ENCODE results near the gene HDAC4.
"Not testable (repeated sequence)": the region's sequence is repeated elsewhere in the genome, so short reads cannot be mapped to it uniquely, and the experiment has no call there.

HDAC4 gene

GRCh38 chr2:239077260-239077659 lies 323.6 kb downstream of the HDAC4 start:
- DNase-seq: no peak

- DNase-seq: no peak
Observed at GRCh38 chr2:239075918-239076758, 324.7 kb downstream of the HDAC4 start.

GRCh38 chr2:239073745-239074530 lies 326.9 kb downstream of the HDAC4 start:
- DNase-seq: no peak

- no peak for DNase-seq
Observed at GRCh38 chr2:239073270-239073669, 327.6 kb downstream of the HDAC4 start.

- no peak for DNase-seq
Observed at GRCh38 chr2:239072786-239073185, 328.0 kb downstream of the HDAC4 start.

- no peak for DNase-seq
Observed at GRCh38 chr2:239070466-239070865, 330.4 kb downstream of the HDAC4 start.

GRCh38 chr2:239069362-239070333 lies 331.2 kb downstream of the HDAC4 start:
- DNase-seq: not testable (repeated sequence)

GRCh38 chr2:239068411-239068810 lies 332.4 kb downstream of the HDAC4 start:
- DNase-seq: no peak

GRCh38 chr2:239067196-239067865 lies 333.5 kb downstream of the HDAC4 start:
- DNase-seq: no peak

- no peak for DNase-seq
Observed at GRCh38 chr2:239066597-239066996, 334.2 kb downstream of the HDAC4 start.

GRCh38 chr2:239065962-239066361 lies 334.9 kb downstream of the HDAC4 start:
- DNase-seq: no peak

- no peak for DNase-seq
Observed at GRCh38 chr2:239065537-239065936, 335.3 kb downstream of the HDAC4 start.

GRCh38 chr2:239064891-239065290 lies 335.9 kb downstream of the HDAC4 start:
- DNase-seq: no peak

GRCh38 chr2:239064253-239064652 lies 336.6 kb downstream of the HDAC4 start:
- no peak for DNase-seq

GRCh38 chr2:239062743-239063142 lies 338.1 kb downstream of the HDAC4 start:
- DNase-seq: no peak

- no peak for DNase-seq
Observed at GRCh38 chr2:239061824-239062570, 338.8 kb downstream of the HDAC4 start.

GRCh38 chr2:239061121-239061666 lies 339.6 kb downstream of the HDAC4 start:
- no peak for DNase-seq

GRCh38 chr2:239060676-239061075 lies 340.1 kb downstream of the HDAC4 start:
- no peak for DNase-seq

- DNase-seq: no peak
Observed at GRCh38 chr2:239059854-239060253, 341.0 kb downstream of the HDAC4 start.

- no peak for DNase-seq
Observed at GRCh38 chr2:239058766-239059165, 342.1 kb downstream of the HDAC4 start.

- no peak for DNase-seq
Observed at GRCh38 chr2:239057533-239057932, 343.3 kb downstream of the HDAC4 start.
